Measurements from ENCODE around the gene IL2RA. TPM values are rescaled to one million over a fixed set of nuclear protein-coding genes. Genes with fewer than 3 reads are reported as not detected.

Gene IL2RA
- total RNA-seq, 1 donor from 2014 or later: not detected

DNA sequence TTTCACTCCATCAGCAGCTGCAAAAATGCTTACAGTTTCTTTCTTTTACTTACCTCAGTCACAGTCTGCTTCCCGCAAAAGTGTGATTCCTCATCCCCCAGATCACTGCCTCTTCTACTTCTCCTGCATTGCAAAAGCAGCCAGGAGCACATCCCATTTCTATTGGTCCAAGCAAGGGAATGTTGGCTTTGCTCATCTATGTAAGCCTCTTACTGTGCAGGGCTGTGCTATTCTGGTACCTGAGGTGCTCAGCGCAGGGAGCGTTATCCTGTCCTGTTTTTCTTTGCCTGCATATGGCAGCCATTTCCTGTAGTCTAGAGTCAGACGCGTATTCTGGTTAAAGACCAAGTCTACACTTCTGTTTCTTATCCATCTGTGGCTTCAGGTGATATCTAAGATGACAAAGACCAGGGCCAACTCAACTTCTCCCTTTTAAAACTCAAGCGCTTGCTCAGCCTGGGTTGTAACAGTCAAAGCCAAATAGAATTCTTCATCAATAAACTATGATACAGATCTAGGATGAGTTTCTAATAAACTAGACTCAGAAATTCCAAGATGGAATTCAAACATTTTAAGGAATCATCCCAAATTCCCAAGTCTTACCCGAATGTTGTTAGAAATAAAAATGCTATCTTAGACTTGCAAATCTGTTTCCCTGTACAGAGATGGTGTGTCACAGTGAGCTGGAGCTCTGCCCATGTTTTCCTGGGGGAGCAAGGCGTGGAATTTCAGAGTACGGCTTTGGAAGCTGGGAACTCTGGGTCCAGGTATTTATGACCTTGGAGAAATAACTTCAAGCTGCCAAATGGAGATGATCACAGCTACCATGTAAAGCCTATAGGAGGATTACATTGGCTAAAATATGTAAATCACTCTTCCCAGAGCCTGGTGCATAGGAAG, 20.6 kb upstream of the IL2RA start:
- DNase-seq (ENCODE audit: low read depth): no peak
- H3K4me3 ChIP-seq (ENCODE audit: low read depth, low read length): no peak overlapping the region
- TF ChIP-seq CTCF (conservative IDR thresholded peaks at IDR 0.05; ENCODE audit: low read depth, low read length): no peak

- no peak for TF ChIP-seq CTCF (conservative IDR thresholded peaks at IDR 0.05; ENCODE audit: low read depth, low read length)
- no peak for DNase-seq (ENCODE audit: low read depth)
- H3K4me3 ChIP-seq (ENCODE audit: low read depth, low read length): no peak overlapping the region
These were observed 18.3 kb upstream of the IL2RA start for GRCh38 chr10:6080417-6080973.

DNA sequence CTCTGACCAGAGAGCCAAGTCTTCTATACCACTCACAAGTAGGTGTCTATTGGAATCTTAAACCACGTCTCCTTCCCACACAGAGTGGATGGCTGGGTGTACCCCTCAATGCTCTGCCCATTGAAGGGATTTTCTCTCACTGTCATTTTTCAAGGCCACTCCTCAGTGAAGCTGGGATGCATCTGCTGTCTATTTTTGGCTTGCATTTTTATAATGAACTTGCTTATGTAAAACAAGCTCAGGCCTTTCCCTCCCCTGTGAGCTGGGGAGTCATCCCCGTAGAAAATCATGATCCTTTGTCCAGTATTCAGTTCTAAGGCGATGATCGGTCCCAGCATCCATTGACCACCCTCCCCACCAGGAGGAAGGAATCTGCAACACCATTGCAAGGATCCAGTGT, 16.9 kb upstream of the IL2RA start:
- no peak for DNase-seq (ENCODE audit: low read depth)
- TF ChIP-seq CTCF (conservative IDR thresholded peaks at IDR 0.05; ENCODE audit: low read depth, low read length): no peak
- no peak overlapping the region for H3K4me3 ChIP-seq (ENCODE audit: low read depth, low read length)

- no peak for TF ChIP-seq CTCF (conservative IDR thresholded peaks at IDR 0.05; ENCODE audit: low read depth, low read length)
- no peak overlapping the region for H3K4me3 ChIP-seq (ENCODE audit: low read depth, low read length)
- DNase-seq (ENCODE audit: low read depth): no peak
These were observed 15.0 kb upstream of the IL2RA start for GRCh38 chr10:6077071-6077675.

DNA sequence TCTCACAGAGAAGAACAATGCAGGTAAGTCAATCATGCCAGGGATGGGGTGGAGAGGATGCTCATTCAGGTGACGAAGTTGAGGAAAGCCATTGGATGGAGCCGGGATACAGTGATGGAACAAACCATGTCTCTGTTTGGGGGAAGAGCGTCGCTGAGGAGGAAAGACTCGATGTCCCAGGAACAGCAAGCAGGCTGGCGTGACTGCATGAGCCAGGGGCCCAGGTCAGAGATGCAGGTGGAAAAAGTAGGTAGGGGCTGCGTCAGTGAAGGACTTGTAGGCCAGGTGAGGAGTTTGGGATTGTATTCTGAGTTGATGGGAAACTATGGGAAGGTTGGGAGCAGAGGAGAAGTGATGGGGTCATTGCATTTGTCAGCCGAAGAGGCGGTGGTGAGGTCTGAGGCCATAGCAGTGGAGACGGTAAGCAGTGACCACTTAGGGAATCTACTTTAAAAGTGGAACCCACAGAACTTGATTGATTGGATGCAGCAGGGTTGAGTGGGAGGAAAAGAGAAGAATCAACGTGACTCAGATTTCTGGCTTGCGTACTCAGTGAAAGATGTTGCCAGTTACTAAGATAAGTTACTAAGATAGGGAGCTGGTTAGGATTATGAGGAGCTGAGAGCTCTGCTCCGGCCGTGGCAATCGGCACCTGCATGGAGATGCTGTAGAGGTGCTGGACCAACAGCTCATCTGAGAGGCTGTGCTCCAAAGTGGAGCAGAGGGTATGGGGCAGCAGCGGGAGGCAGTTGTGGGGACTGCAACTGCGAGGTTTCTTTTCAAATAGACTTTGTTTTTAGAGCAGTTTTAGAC, 12.5 kb upstream of the IL2RA start:
- TF ChIP-seq CTCF (conservative IDR thresholded peaks at IDR 0.05; ENCODE audit: low read depth, low read length): no peak
- H3K4me3 ChIP-seq (ENCODE audit: low read depth, low read length): no peak overlapping the region
- no peak for DNase-seq (ENCODE audit: low read depth)

DNA sequence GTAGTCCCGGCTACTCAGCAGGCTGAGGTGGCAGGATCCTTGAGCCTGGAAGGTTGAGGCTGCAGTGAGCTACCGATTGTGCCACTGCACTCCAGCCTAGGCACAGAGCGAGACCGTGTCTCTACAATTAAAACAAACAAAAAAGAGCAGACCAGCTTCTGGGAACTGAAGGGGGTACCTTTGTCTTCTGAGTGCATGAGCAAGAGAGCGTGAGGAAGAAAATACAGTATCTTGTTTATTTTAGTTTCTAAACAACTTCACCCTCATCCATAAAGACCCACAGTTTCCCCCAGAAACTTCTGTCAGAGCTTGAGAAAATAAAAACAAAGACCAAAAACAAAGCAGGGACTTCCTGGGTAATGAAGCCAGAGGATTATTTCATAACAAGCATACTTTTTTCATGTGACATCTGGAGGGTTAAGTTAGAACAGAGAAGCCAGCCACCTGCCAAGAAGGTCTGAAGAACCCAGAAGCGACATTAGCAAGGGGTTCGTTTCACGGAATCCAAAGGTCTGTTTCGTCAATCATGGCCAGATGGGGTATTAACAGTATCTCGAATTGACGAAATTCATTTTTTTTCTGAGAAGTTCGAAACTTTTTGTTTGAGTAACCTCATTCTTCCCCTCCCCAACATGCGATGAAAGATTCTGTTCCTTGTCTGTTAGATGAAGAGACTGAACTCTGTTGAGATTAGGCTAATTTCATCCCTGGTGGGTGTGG, 10.2 kb upstream of the IL2RA start:
- no peak overlapping the region for H3K4me3 ChIP-seq (ENCODE audit: low read depth, low read length)
- no peak for TF ChIP-seq CTCF (conservative IDR thresholded peaks at IDR 0.05; ENCODE audit: low read depth, low read length)

More for the DNA sequence above, 10.2 kb upstream of the IL2RA start:
- DNase-seq (ENCODE audit: low read depth): no peak

All from epithelial cell of proximal tubule (primary cell).